ENCODE results near the gene PTPN4. TPM values are rescaled to one million over a fixed set of nuclear protein-coding genes. Genes with fewer than 3 reads are reported as not detected.

Gene PTPN4
- total and polyA plus RNA-seq, 2 of the 13 experiments (the other 11 are each of a cell fraction or from before 2014, with no cell fraction given), result 20.3 to 34.6 TPM

- TF ChIP-seq ZBTB46 (CRISPR knock-in tag; IDR thresholded peaks at IDR 0.05; ENCODE audit: borderline replicate concordance) (no peak), TRIM22 (IDR thresholded peaks at IDR 0.05) (no peak), IKZF5 (CRISPR knock-in tag; IDR thresholded peaks at IDR 0.05) (no peak), ZBTB43 (CRISPR knock-in tag; conservative IDR thresholded peaks at IDR 0.05) (no peak), ARHGAP35 (CRISPR knock-in tag; IDR thresholded peaks at IDR 0.05; ENCODE audit: borderline replicate concordance) (no peak), ZNF317 (CRISPR knock-in tag; IDR thresholded peaks at IDR 0.05) (no peak), ZGPAT (CRISPR knock-in tag; IDR thresholded peaks at IDR 0.05) (no peak), ZBTB1 (CRISPR knock-in tag; IDR thresholded peaks at IDR 0.05; ENCODE audit: borderline replicate concordance) (no peak), ZNF570 (CRISPR knock-in tag; IDR thresholded peaks at IDR 0.05; ENCODE audit: borderline replicate concordance) (no peak), RXRA (CRISPR knock-in tag; IDR thresholded peaks at IDR 0.05) (no peak), ZNF12 (CRISPR knock-in tag; IDR thresholded peaks at IDR 0.05) (no peak), RFX1 (IDR thresholded peaks at IDR 0.05) (no peak)
Measured at GRCh38 chr2:119769645-119770044, 9.9 kb downstream of the PTPN4 start (continued).

Measured in HepG2 (cell line).